Uterus (tissue), 4 donors: ENCODE measurements around the gene KCNH2. TPM values are rescaled to one million over a fixed set of nuclear protein-coding genes. Genes with fewer than 3 reads are reported as not detected.

Experiments used
- DNase-seq, 2 donors: peaks; one replicate each; pipeline ENCODE4 v3.0.0-alpha.2; 2019 to 2020
- H3K27ac ChIP-seq, 2 donors: fragments of 200-600 bp; sonication (generic); 1 replicate in 1 of 2; 2 replicates in 1 of 2; pipeline ENCODE4 v1.5.1; 2016 to 2018
- H3K27me3 ChIP-seq, 2 donors: fragments of 200-600 bp; sonication (generic); one replicate each; pipeline ENCODE4 v1.5.1; 2018 to 2019; ENCODE audit warnings: control low read depth in 1 of 2
- H3K36me3 ChIP-seq, 2 donors: fragments of 200-600 bp; sonication (generic); one replicate each; pipeline ENCODE4 v1.5.1; 2019; ENCODE audit warnings: control low read depth in 1 of 2
- H3K4me1 ChIP-seq, 2 donors: fragments of 200-600 bp; sonication (generic); one replicate each; pipeline ENCODE4 v1.5.1; 2018 to 2019; ENCODE audit warnings: control low read depth in 1 of 2
- H3K4me3 ChIP-seq, 2 donors: fragments of 200-600 bp; sonication (generic); 1 replicate in 1 of 2; 2 replicates in 1 of 2; pipeline ENCODE4 v1.5.1; 2018 to 2019; ENCODE audit warnings: mild to moderate bottlenecking in 1 of 2
- H3K9me3 ChIP-seq, 2 donors: fragments of 200-600 bp; sonication (generic); one replicate each; pipeline ENCODE4 v1.5.1; 2019; ENCODE audit warnings: control low read depth in 1 of 2
- CTCF ChIP-seq, 4 experiments: fragments of 200-600 bp in 2 of 4; fragments of 450-650 bp in 2 of 4; sonication (generic) in 2 of 4; IDR thresholded peaks; one replicate each; pipeline ENCODE4 v1.5.1; 2016 to 2019; ENCODE audit warnings: antibody characterized with exemption in 4 of 4, mild to moderate bottlenecking in 2 of 4, moderate library complexity in 1 of 4
- POLR2A ChIP-seq, 2 donors: fragments of 450-650 bp; IDR thresholded peaks; one replicate each; pipeline ENCODE4 v1.6.1; 2016; ENCODE audit warnings: antibody characterized with exemption in 2 of 2, mild to moderate bottlenecking in 1 of 2, moderate library complexity in 1 of 2
- intact Hi-C: fragments of 100-400 bp; cut with DNase I; formaldehyde crosslinking; loops from one replicate; pipeline ENCODE4 v1.15.1; 2023; ENCODE audit warnings: low total_unique reads
- total RNA-seq, 4 donors: library from RNA; depleted of rRNA in 3 of 4; stranded (reverse); fragments of >200 nt in 3 of 4; gene quantifications; one replicate each; pipeline versions ENCODE4 v1.1.0 to v1.2.4, GENCODE V29; 2014 to 2023
- donor health status: DM: yes; HTN: yes; CAD: no.

The KCNH2 gene
- total RNA-seq, 4 donors from 2014 or later: 9.1 to 51.0 (median 22.8) TPM

- DNase-seq: no peak
- Histone ChIP-seq H3K9me3 (no peaks in the 10 kb centered on the region), H3K27ac (no peak overlapping the region), H3K36me3 (no peaks in the 10 kb centered on the region), H3K4me1 (peaks cover 0 to 9% of the 10 kb centered on the region in 2 donors), H3K27me3 (peaks cover 0 to 5% of the 10 kb centered on the region in 2 donors), H3K4me3 (no peak overlapping the region)
- intact Hi-C loops: no loop called here
- TF ChIP-seq CTCF (IDR thresholded peaks at IDR 0.05): no peak
These were observed 32.9 kb upstream of the KCNH2 start for GRCh38 chr7:151011097-151011409.

- Histone ChIP-seq H3K4me3 (no peak overlapping the region), H3K9me3 (no peaks in the 10 kb centered on the region), H3K36me3 (no peaks in the 10 kb centered on the region), H3K27me3 (peaks cover 0 to 5% of the 10 kb centered on the region in 2 donors), H3K4me1 (peaks cover 0 to 9% of the 10 kb centered on the region in 2 donors), H3K27ac (no peak overlapping the region)
- TF ChIP-seq CTCF (IDR thresholded peaks at IDR 0.05) (no peak), POLR2A (IDR thresholded peaks at IDR 0.05) (no peak)
- intact Hi-C loops: no loop called here
- DNase-seq: no peak
These were observed 32.4 kb upstream of the KCNH2 start for GRCh38 chr7:151010307-151011096.

- H3K9me3 ChIP-seq: no peaks in the 10 kb centered on the region
- no peak for DNase-seq
- no peak for TF ChIP-seq POLR2A (IDR thresholded peaks at IDR 0.05)
- no peak for TF ChIP-seq CTCF (IDR thresholded peaks at IDR 0.05)
- H3K4me3 ChIP-seq: no peak overlapping the region
- peaks cover 0 to 5% of the 10 kb centered on the region in 2 donors for H3K27me3 ChIP-seq
- intact Hi-C loops: no loop called here
- peaks cover 0 to 9% of the 10 kb centered on the region in 2 donors for H3K4me1 ChIP-seq
- no peaks in the 10 kb centered on the region for H3K36me3 ChIP-seq
- no peak overlapping the region for H3K27ac ChIP-seq
These were observed 31.9 kb upstream of the KCNH2 start for GRCh38 chr7:151010037-151010306.

- H3K27ac ChIP-seq: no peak overlapping the region
- H3K36me3 ChIP-seq: no peaks in the 10 kb centered on the region
- peaks cover 0 to 5% of the 10 kb centered on the region in 2 donors for H3K27me3 ChIP-seq
- TF ChIP-seq POLR2A (IDR thresholded peaks at IDR 0.05): no peak
- no peak for TF ChIP-seq CTCF (IDR thresholded peaks at IDR 0.05)
- H3K4me1 ChIP-seq: peaks cover 0 to 9% of the 10 kb centered on the region in 2 donors
- no peak for DNase-seq
- intact Hi-C loops: no loop called here
- no peak overlapping the region for H3K4me3 ChIP-seq
- no peaks in the 10 kb centered on the region for H3K9me3 ChIP-seq
These were observed 31.4 kb upstream of the KCNH2 start for GRCh38 chr7:151009327-151010036.

- no peak overlapping the region for H3K27ac ChIP-seq
- DNase-seq: peak; percentile 54 to 76
- peaks cover 0 to under 1% of the 10 kb centered on the region in 2 donors for H3K27me3 ChIP-seq
- no peaks in the 10 kb centered on the region for H3K9me3 ChIP-seq
- intact Hi-C loops: no loop called here
- no peaks in the 10 kb centered on the region for H3K36me3 ChIP-seq
- H3K4me3 ChIP-seq: peak overlapping the region in 1 of 2 donors; percentile 11
- H3K4me1 ChIP-seq: peaks cover 0 to 9% of the 10 kb centered on the region in 2 donors
- TF ChIP-seq POLR2A (IDR thresholded peaks at IDR 0.05) (no peak), CTCF (IDR thresholded peaks at IDR 0.05) (peak; percentile 64 to 74 (median 68))
These were observed 30.6 kb upstream of the KCNH2 start for GRCh38 chr7:151008511-151009323.
